NCI-H2081 treated with DMSO at 0.1 percent for 48 hours (cell line): ENCODE results near the gene TRMU.

Experiments
- DNase-seq: peaks from one replicate; lab custom pipeline; 2025; lab: John Stamatoyannopoulos, UW

Gene TRMU

GRCh38 chr22:46336119-46337078 is 885 bp downstream of the TRMU start:
- DNase-seq: no peak

- no peak for DNase-seq
These were observed 2.4 kb downstream of the TRMU start for GRCh38 chr22:46337870-46338269.

- DNase-seq: no peak
These were observed 3.1 kb downstream of the TRMU start for GRCh38 chr22:46338636-46339035.

GRCh38 chr22:46339956-46340355 is 4.4 kb downstream of the TRMU start:
- DNase-seq: no peak

- no peak for DNase-seq
These were observed 5.2 kb downstream of the TRMU start for GRCh38 chr22:46340676-46341075.

- DNase-seq: no peak
These were observed 11.3 kb downstream of the TRMU start for GRCh38 chr22:46346680-46347405.

- no peak for DNase-seq
These were observed 12.1 kb downstream of the TRMU start for GRCh38 chr22:46347646-46348045.

GRCh38 chr22:46348099-46348695 is 12.7 kb downstream of the TRMU start:
- no peak for DNase-seq

- DNase-seq: no peak
These were observed 13.7 kb downstream of the TRMU start for GRCh38 chr22:46349238-46349637.

- DNase-seq: no peak
These were observed 14.2 kb downstream of the TRMU start for GRCh38 chr22:46349681-46350080.

- no peak for DNase-seq
These were observed 14.6 kb downstream of the TRMU start for GRCh38 chr22:46350121-46350520.

GRCh38 chr22:46350646-46351045 is 15.1 kb downstream of the TRMU start:
- DNase-seq: no peak

- no peak for DNase-seq
These were observed 15.7 kb downstream of the TRMU start for GRCh38 chr22:46351131-46351735.

- DNase-seq: no peak
These were observed 16.3 kb downstream of the TRMU start for GRCh38 chr22:46351767-46352166.

- no peak for DNase-seq
These were observed 16.8 kb downstream of the TRMU start for GRCh38 chr22:46352276-46352675.

- no peak for DNase-seq
These were observed 17.3 kb downstream of the TRMU start for GRCh38 chr22:46352691-46353386.

GRCh38 chr22:46353483-46354105 is 18.1 kb downstream of the TRMU start:
- DNase-seq: no peak

GRCh38 chr22:46354176-46354992 is 18.9 kb downstream of the TRMU start:
- no peak for DNase-seq

GRCh38 chr22:46354993-46355305 is 19.4 kb downstream of the TRMU start:
- no peak for DNase-seq

GRCh38 chr22:46355369-46355995 is 20.0 kb downstream of the TRMU start:
- no peak for DNase-seq
